ENCODE results near the gene SOHLH2.
A peak's percentile ranks its signal among the peaks of the same experiment; 100 is the strongest.

Gene SOHLH2

GRCh38 chr13:36130552-36131221 lies 83.7 kb downstream of the SOHLH2 start:
- peak; percentile 46 for DNase-seq

GRCh38 chr13:36130193-36130551 lies 84.2 kb downstream of the SOHLH2 start:
- DNase-seq = no peak

GRCh38 chr13:36129539-36129938 lies 84.8 kb downstream of the SOHLH2 start:
- no peak for DNase-seq

DNA sequence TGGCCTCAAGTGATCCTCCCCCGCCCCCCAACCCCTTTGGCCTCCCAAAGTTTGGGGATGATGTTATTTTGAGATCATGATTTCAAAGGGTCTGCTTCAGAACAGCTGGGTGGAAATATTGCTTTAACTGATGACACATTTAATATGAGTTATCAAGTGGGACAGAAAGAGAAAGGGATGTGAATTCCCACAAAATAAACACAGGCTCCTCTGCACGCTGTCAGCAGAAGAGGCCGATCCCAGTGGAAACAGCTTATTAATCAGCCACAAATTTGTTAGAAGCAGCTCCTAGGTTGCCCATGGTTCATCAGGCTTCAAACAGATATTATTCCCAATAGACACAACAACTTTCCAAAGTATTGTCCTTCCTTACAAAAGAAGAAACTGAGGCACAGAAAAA lies 87.9 kb downstream of the SOHLH2 start:
- no peak for DNase-seq

DNA sequence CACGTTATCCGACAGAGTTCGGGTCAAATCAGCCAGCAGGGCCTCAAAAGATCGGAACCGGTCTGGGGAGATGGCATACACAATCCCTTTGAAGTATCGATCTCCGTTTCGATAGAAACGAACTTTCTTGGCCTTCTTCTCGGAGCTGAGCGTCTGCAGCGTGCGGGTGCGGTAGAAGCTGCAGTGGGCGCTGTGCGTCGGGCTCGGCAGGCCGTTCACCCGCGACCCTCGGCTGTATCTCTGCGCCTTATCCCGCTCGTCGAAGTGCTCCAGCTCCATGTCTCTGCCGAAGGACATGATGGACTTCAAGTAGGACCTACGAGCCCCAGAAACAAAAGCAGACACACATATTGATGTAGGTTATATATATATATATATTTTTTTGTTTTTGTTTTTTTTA lies 88.5 kb downstream of the SOHLH2 start:
- DNase-seq = no peak

DNA sequence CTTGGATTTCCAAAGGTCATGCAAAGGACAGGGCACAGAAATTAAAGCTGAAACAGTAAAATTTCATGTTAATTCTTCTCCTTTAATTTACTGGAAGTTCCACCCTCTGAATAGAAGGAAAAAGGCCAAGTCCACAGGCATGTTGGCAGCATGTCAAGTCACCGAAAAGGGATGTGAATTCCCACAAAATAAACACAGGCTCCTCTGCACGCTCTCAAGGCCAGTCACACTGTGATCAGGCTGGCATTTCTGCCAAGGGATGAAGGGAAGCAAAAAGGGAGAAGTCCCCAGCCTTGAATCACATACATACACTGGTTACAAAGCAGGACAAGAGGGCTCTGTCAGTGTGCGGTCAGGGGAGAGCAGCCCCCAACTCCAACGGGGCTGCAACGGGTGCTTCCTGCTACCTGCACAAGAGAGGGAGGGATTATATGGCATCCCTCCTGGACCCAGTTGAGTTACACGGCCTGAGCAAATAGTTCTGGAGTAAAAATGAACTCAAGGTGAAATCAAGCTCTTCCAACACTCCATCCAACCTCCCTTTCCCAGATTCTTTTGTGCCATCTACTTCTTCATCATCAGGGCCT lies 90.0 kb downstream of the SOHLH2 start:
- DNase-seq = no peak
